GM18907 (cell line): ENCODE measurements around the gene MFAP3L.
"Not testable (repeated sequence)": the region's sequence is repeated elsewhere in the genome, so short reads cannot be mapped to it uniquely, and the experiment has no call there.

Experiments
- ATAC-seq: cut with Tn5 transposase; IDR thresholded peaks from one replicate; pipeline ENCODE4 v1.9.1; 2021; ENCODE audit warnings: mild to moderate bottlenecking, moderate library complexity; ENCODE audit not compliant: unreplicated experiment

The MFAP3L gene

GRCh38 chr4:169952236-169953002 is 73.8 kb downstream of the MFAP3L start:
- ATAC-seq = no peak

DNA sequence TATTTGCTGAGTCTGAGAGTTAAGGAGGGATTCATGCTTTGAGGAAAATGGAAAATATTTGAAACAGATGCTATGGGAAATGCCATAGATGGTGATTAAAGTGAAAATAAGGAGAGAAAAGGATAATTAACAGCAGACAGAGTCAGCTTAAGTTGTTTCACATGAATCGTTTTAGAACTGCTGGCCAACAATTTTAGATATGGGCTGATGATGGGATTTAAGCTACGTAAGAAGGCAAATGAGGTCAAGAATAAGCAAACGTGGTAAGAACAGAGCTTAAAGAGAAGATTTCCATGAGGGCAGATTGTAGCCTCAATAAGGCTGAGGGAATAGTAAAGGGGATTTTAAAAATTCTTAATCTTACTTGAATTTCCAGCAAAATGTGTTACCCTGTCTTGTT is 77.9 kb downstream of the MFAP3L start:
- no peak for ATAC-seq

DNA sequence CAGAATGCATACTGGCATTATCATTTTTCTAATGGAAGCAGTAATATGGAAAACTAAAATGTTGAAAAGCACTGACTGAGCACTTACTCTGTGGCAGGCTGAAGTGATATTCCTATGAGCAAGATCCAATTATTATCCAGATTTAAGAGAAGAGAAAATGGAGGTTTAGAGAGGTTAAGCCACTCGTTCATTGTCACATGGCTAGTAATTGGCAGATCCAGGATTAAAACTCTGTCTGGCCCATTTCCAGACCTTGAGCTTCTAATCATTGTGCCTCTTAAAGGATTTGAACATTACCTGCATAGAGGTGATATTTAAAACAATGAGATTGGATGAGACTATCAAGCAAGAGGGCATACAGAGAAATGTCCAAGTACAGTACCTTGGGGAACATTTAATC is 80.6 kb downstream of the MFAP3L start:
- no peak for ATAC-seq

GRCh38 chr4:169943601-169944000 is 82.6 kb downstream of the MFAP3L start:
- ATAC-seq = not testable (repeated sequence)

GRCh38 chr4:169941141-169941540 is 85.1 kb downstream of the MFAP3L start:
- ATAC-seq = no peak

DNA sequence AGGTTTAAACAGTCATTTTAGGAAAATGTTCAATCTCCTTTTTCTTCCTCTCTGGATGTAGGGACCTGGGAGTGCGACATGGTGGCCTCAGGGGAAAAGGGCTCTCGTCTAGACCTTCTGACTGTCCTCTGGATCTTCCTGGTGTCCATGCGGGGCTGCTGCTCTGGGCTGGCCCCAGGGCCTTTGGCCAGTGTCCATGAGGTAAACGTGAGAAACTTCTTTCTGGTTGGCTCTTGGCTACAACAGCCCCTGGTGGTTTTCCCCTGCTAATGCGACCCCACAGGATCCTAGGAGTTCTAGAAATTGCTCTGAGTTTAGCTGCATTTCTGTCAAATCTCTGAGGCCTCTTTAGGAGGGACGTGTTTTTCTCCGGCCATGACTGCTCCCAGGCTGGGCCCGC is 85.7 kb downstream of the MFAP3L start:
- no peak for ATAC-seq
